CD14-positive monocyte (primary cell): ENCODE data around the gene HMGCS2. TPM values are rescaled to one million over a fixed set of nuclear protein-coding genes. Genes with fewer than 3 reads are reported as not detected.

Source experiments
- DNase-seq, 3 donors: peaks; one replicate each; pipeline ENCODE4 v3.0.0-alpha.2; 2011 to 2022
- H2AFZ ChIP-seq: 2 replicates; pipeline ENCODE4 v1.6.0; 2012; ENCODE audit warnings: mild to moderate bottlenecking, low read depth, low read length, inconsistent platforms; ENCODE audit not compliant: insufficient read depth, poor library complexity, severe bottlenecking
- H3K27ac ChIP-seq, 2 donors: 1 replicate in 1 of 2; 2 replicates in 1 of 2; pipeline ENCODE4 v1.5.1; 2012 to 2013; ENCODE audit warnings: low read length in 2 of 2, control low read depth in 1 of 2, inconsistent platforms in 1 of 2, low read depth in 1 of 2, mild to moderate bottlenecking in 1 of 2
- H3K27me3 ChIP-seq, 2 donors: one replicate each; pipeline versions ENCODE4 v1.6.0 to v1.6.1; 2011 to 2013; ENCODE audit warnings: low read length in 2 of 2; ENCODE audit not compliant: control insufficient read depth in 2 of 2, insufficient read depth in 2 of 2
- H3K36me3 ChIP-seq, 2 donors: replicated peaks in 1 of 2; 1 replicate in 1 of 2; 2 replicates in 1 of 2; pipeline versions ENCODE4 v1.5.1 to v1.6.1; 2012 to 2013; ENCODE audit warnings: low read length in 2 of 2, control low read depth in 1 of 2, inconsistent platforms in 1 of 2, mild to moderate bottlenecking in 1 of 2; ENCODE audit not compliant: insufficient read depth in 2 of 2, control insufficient read depth in 1 of 2
- H3K4me1 ChIP-seq, 2 donors: 1 replicate in 1 of 2; 2 replicates in 1 of 2; pipeline versions ENCODE4 v1.5.1 to v1.6.1; 2012 to 2013; ENCODE audit warnings: low read length in 2 of 2, control low read depth in 1 of 2, inconsistent platforms in 1 of 2, mild to moderate bottlenecking in 1 of 2, moderate library complexity in 1 of 2; ENCODE audit not compliant: insufficient read depth in 2 of 2, control insufficient read depth in 1 of 2
- H3K4me2 ChIP-seq: replicated peaks from 2 replicates; pipeline ENCODE3; 2012; ENCODE audit warnings: low read length, moderate library complexity, mild to moderate bottlenecking; ENCODE audit not compliant: poor library complexity, severe bottlenecking; ENCODE audit errors: extremely low read depth
- H3K4me3 ChIP-seq, 3 experiments: fragments of 200-600 bp in 1 of 3; sonication (generic) in 1 of 3; replicated peaks in 1 of 3; 1 replicate in 2 of 3; 2 replicates in 1 of 3; pipeline ENCODE4 v1.5.1; 2011 to 2013; ENCODE audit warnings: low read length in 3 of 3, mild to moderate bottlenecking in 3 of 3, control low read depth in 2 of 3, low read depth in 2 of 3, inconsistent platforms in 1 of 3, moderate library complexity in 1 of 3
- H3K79me2 ChIP-seq: 2 replicates; pipeline ENCODE4 v1.6.0; 2012; ENCODE audit warnings: mild to moderate bottlenecking, control low read depth, inconsistent platforms, low read length, moderate library complexity; ENCODE audit not compliant: insufficient read depth
- H3K9ac ChIP-seq: 2 replicates; pipeline ENCODE4 v1.6.0; 2017; ENCODE audit warnings: low read length, mild to moderate bottlenecking; ENCODE audit not compliant: insufficient read depth, poor library complexity, severe bottlenecking
- H3K9me3 ChIP-seq, 2 donors: replicated peaks in 1 of 2; 1 replicate in 1 of 2; 2 replicates in 1 of 2; pipeline versions ENCODE4 v1.5.1 to v1.6.1; 2012 to 2013; ENCODE audit warnings: low read length in 2 of 2, control low read depth in 1 of 2; ENCODE audit not compliant: control insufficient read depth in 1 of 2, insufficient read depth in 1 of 2
- H4K20me1 ChIP-seq: 2 replicates; pipeline ENCODE4 v1.6.0; 2012; ENCODE audit warnings: mild to moderate bottlenecking, low read length, control low read depth, moderate library complexity; ENCODE audit not compliant: insufficient read depth
- H3K27ac Mint-ChIP-seq, 7 donors: one replicate each; pipeline ENCODE4 v1.8.0; 2020; ENCODE audit warnings: mild to moderate bottlenecking in 7 of 7, mixed read lengths in 7 of 7, moderate library complexity in 6 of 7, inconsistent platforms in 2 of 7
- H3K27me3 Mint-ChIP-seq, 3 donors: one replicate each; pipeline ENCODE4 v1.8.0; 2021 to 2022; ENCODE audit warnings: low read depth in 3 of 3, mild to moderate bottlenecking in 3 of 3, mixed read lengths in 3 of 3, moderate library complexity in 3 of 3, inconsistent platforms in 1 of 3
- H3K36me3 Mint-ChIP-seq, 2 donors: one replicate each; pipeline ENCODE4 v1.8.0; 2020; ENCODE audit warnings: mixed read lengths in 2 of 2, inconsistent platforms in 1 of 2, mild to moderate bottlenecking in 1 of 2
- H3K4me1 Mint-ChIP-seq: one replicate; pipeline ENCODE4 v1.8.0; 2020; ENCODE audit warnings: mild to moderate bottlenecking, mixed read lengths
- H3K4me3 Mint-ChIP-seq, 2 donors: one replicate each; pipeline ENCODE4 v1.8.0; 2020; ENCODE audit warnings: mild to moderate bottlenecking in 2 of 2, mixed read lengths in 2 of 2, moderate library complexity in 1 of 2
- H3K9me3 Mint-ChIP-seq, 7 donors: one replicate each; pipeline ENCODE4 v1.8.0; 2020 to 2022; ENCODE audit warnings: mixed read lengths in 7 of 7, mild to moderate bottlenecking in 6 of 7, moderate library complexity in 6 of 7, inconsistent platforms in 2 of 7
- CTCF ChIP-seq: fragments of 200-600 bp; IDR thresholded peaks from one replicate; pipeline ENCODE4 v1.8.0; 2022; ENCODE audit warnings: antibody characterized with exemption, mild to moderate bottlenecking
- WGBS: methylation state at CpG from one replicate; pipeline ENCODE4 v1.1.5; 2013; ENCODE audit warnings: missing lambda C conversion rate; ENCODE audit not compliant: insufficient coverage; 5-methylcytosine and 5-hydroxymethylcytosine counted together
- intact Hi-C, 2 donors: fragments of 100-400 bp; cut with micrococcal nuclease; formaldehyde crosslinking; loops; one replicate each; pipeline versions ENCODE4 v1.15.0 to v1.15.1; 2023
- polyA plus RNA-seq, 3 donors: library from polyadenylated mRNA; depleted of rRNA in 1 of 3; unstranded in 2 of 3; stranded (reverse) in 1 of 3; fragments of 300-500 nt in 2 of 3; fragments of >200 nt in 1 of 3; fragmentation: Illumina TruSeq in 2 of 3; gene quantifications; 1 replicate in 2 of 3; 2 replicates in 1 of 3; pipeline ENCODE4 v1.2.3, GENCODE V29; 2012 to 2021

HMGCS2 gene
- polyA plus RNA-seq, 3 donors = not detected

DNA sequence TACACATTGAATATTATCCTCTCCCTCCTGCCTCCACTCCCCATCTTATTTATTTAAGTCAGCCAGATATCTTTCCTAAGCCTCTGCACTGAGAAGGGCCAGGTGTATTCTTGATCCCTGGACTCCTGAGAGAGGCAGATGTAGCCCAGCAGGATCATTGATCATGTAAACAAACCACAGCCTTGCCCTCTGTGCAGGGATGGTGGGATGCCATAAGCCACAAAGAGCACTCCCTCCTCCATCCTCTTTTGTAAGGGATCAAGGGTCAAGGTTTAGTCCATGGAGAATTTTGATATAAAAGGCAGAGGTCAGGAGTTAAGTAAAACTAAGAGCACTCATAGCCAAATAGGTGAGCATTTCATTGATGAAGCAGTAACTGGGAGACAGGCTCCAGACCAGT, 39.7 kb downstream of the HMGCS2 start:
- H3K27ac ChIP-seq = no peak overlapping the region
- intact Hi-C loops = no loop called here
- peaks cover 0 to 40% of the 10 kb centered on the region in 2 donors for H3K36me3 ChIP-seq
- Mint-ChIP-seq H3K27ac (no peak overlapping the region), H3K27me3 (peaks cover 0 to 3% (median 0%) of the 10 kb centered on the region in 3 donors), H3K4me3 (no peak overlapping the region), H3K36me3 (peaks cover 20 to 35% of the 10 kb centered on the region in 2 donors), H3K4me1 (peaks cover 12% of the 10 kb centered on the region), H3K9me3 (no peaks in the 10 kb centered on the region)
- TF ChIP-seq CTCF = no peak
- no peaks in the 10 kb centered on the region for H3K79me2 ChIP-seq
- no peak overlapping the region for H3K4me3 ChIP-seq
- no peaks in the 10 kb centered on the region for H3K27me3 ChIP-seq
- no peak overlapping the region for H3K4me2 ChIP-seq
- H3K4me1 ChIP-seq = no peaks in the 10 kb centered on the region
- H3K9ac ChIP-seq = no peak overlapping the region
- no peak overlapping the region for H2AFZ ChIP-seq
- H3K9me3 ChIP-seq = no peaks in the 10 kb centered on the region
- no peak for DNase-seq
- H4K20me1 ChIP-seq = no peaks in the 10 kb centered on the region

- Histone ChIP-seq H3K79me2 (no peaks in the 10 kb centered on the region), H3K4me2 (no peak overlapping the region), H3K9ac (no peak overlapping the region), H3K27me3 (no peaks in the 10 kb centered on the region), H2AFZ (no peak overlapping the region), H4K20me1 (no peaks in the 10 kb centered on the region), H3K4me3 (no peak overlapping the region), H3K36me3 (peaks cover 0 to 41% of the 10 kb centered on the region in 2 donors), H3K9me3 (no peaks in the 10 kb centered on the region), H3K4me1 (no peaks in the 10 kb centered on the region), H3K27ac (no peak overlapping the region)
- Mint-ChIP-seq H3K4me3 (no peak overlapping the region), H3K27ac (peak overlapping the region in 1 of 7 donors; percentile 34), H3K9me3 (no peaks in the 10 kb centered on the region), H3K4me1 (peaks cover 12% of the 10 kb centered on the region), H3K27me3 (peaks cover 0 to 2% (median 1%) of the 10 kb centered on the region in 3 donors), H3K36me3 (peaks cover 22 to 34% of the 10 kb centered on the region in 2 donors)
- no peak for TF ChIP-seq CTCF
- WGBS = no CpG with 5 or more reads among the region's 1 CpG
- DNase-seq = no peak
- intact Hi-C loops = no loop called here
Observed at GRCh38 chr1:119727991-119728390, 40.7 kb downstream of the HMGCS2 start.
